Vagina (tissue), 2 donors: ENCODE results near the gene CECR2. TPM values are rescaled to one million over a fixed set of nuclear protein-coding genes. Genes with fewer than 3 reads are reported as not detected.

ENCODE experiments used
- DNase-seq, 2 donors: peaks; one replicate each; pipeline ENCODE4 v3.0.0-alpha.2; 2017; ENCODE audit errors: extremely low spot score in 2 of 2
- H3K27ac ChIP-seq: fragments of 200-600 bp; sonication (generic); one replicate; pipeline ENCODE4 v1.5.1; 2019
- H3K27me3 ChIP-seq: fragments of 200-600 bp; sonication (generic); one replicate; pipeline ENCODE4 v1.5.1; 2019
- H3K36me3 ChIP-seq, 2 donors: fragments of 200-600 bp; sonication (generic); one replicate each; pipeline ENCODE4 v1.5.1; 2017 to 2019
- H3K4me1 ChIP-seq: fragments of 200-600 bp; sonication (generic); one replicate; pipeline ENCODE4 v1.5.1; 2019
- H3K4me3 ChIP-seq, 2 donors: fragments of 200-600 bp; sonication (generic); 1 replicate in 1 of 2; 2 replicates in 1 of 2; pipeline ENCODE4 v1.5.1; 2016 to 2019
- H3K9me3 ChIP-seq: fragments of 200-600 bp; sonication (generic); one replicate; pipeline ENCODE4 v1.5.1; 2019
- CTCF ChIP-seq, 3 experiments: fragments of 450-650 bp in 2 of 3; fragments of 200-600 bp in 1 of 3; sonication (generic) in 1 of 3; IDR thresholded peaks; one replicate each; pipeline ENCODE4 v1.5.1; 2017 to 2019; ENCODE audit warnings: antibody characterized with exemption in 3 of 3, mild to moderate bottlenecking in 2 of 3, moderate library complexity in 2 of 3
- POLR2A ChIP-seq, 2 donors: fragments of 450-650 bp; IDR thresholded peaks; one replicate each; pipeline ENCODE4 v1.6.1; 2017; ENCODE audit warnings: antibody characterized with exemption in 2 of 2, mild to moderate bottlenecking in 2 of 2, moderate library complexity in 2 of 2
- POLR2AphosphoS5 ChIP-seq, 2 donors: sonication (generic); formaldehyde crosslinking; IDR thresholded peaks; one replicate each; pipeline ENCODE4 v1.9.0; 2017; ENCODE audit warnings: antibody characterized with exemption in 2 of 2, mild to moderate bottlenecking in 2 of 2, low read depth in 1 of 2; ENCODE audit not compliant: insufficient read depth in 1 of 2
- intact Hi-C: fragments of 100-400 bp; cut with DNase I; formaldehyde crosslinking; loops from one replicate; pipeline ENCODE4 v1.15.1; 2023
- total RNA-seq: library from RNA; depleted of rRNA; stranded (reverse); fragments of >200 nt; gene quantifications from one replicate; pipeline ENCODE4 v1.2.3, GENCODE V29; 2016

The CECR2 gene
- total RNA-seq, 1 donor from 2014 or later = 0.98 TPM

GRCh38 chr22:17349172-17349571, 20.1 kb upstream of the CECR2 start:
- Histone ChIP-seq H3K9me3 (no peaks in the 10 kb centered on the region), H3K4me3 (no peak overlapping the region), H3K27ac (no peak overlapping the region), H3K4me1 (no peaks in the 10 kb centered on the region), H3K27me3 (no peaks in the 10 kb centered on the region), H3K36me3 (no peaks in the 10 kb centered on the region)
- no peak for TF ChIP-seq POLR2AphosphoS5 (IDR thresholded peaks at IDR 0.05; ENCODE audit: insufficient read depth in 1 of 2, low read depth in 1 of 2)
- no peak for TF ChIP-seq CTCF (IDR thresholded peaks at IDR 0.05)
- no peak for TF ChIP-seq POLR2A (IDR thresholded peaks at IDR 0.05)
- DNase-seq = no peak
- intact Hi-C loops = no loop called here

GRCh38 chr22:17350292-17350691, 19.0 kb upstream of the CECR2 start:
- H3K9me3 ChIP-seq = no peaks in the 10 kb centered on the region
- no peak overlapping the region for H3K27ac ChIP-seq
- H3K27me3 ChIP-seq = no peaks in the 10 kb centered on the region
- intact Hi-C loops = no loop called here
- TF ChIP-seq CTCF (IDR thresholded peaks at IDR 0.05) (no peak), POLR2AphosphoS5 (IDR thresholded peaks at IDR 0.05; ENCODE audit: insufficient read depth in 1 of 2, low read depth in 1 of 2) (no peak), POLR2A (IDR thresholded peaks at IDR 0.05) (no peak)
- no peaks in the 10 kb centered on the region for H3K36me3 ChIP-seq
- no peak for DNase-seq
- no peaks in the 10 kb centered on the region for H3K4me1 ChIP-seq
- no peak overlapping the region for H3K4me3 ChIP-seq

- Histone ChIP-seq H3K36me3 (no peaks in the 10 kb centered on the region), H3K4me3 (no peak overlapping the region), H3K27me3 (no peaks in the 10 kb centered on the region), H3K4me1 (no peaks in the 10 kb centered on the region), H3K27ac (no peak overlapping the region), H3K9me3 (no peaks in the 10 kb centered on the region)
- DNase-seq = no peak
- intact Hi-C loops = no loop called here
- TF ChIP-seq POLR2A (IDR thresholded peaks at IDR 0.05) = no peak
- TF ChIP-seq POLR2AphosphoS5 (IDR thresholded peaks at IDR 0.05; ENCODE audit: insufficient read depth in 1 of 2, low read depth in 1 of 2) = no peak
- TF ChIP-seq CTCF (IDR thresholded peaks at IDR 0.05) = no peak
Measured at GRCh38 chr22:17352798-17353197, 16.5 kb upstream of the CECR2 start.

GRCh38 chr22:17357688-17358087, 11.6 kb upstream of the CECR2 start:
- Histone ChIP-seq H3K36me3 (no peaks in the 10 kb centered on the region), H3K4me3 (no peak overlapping the region), H3K27ac (no peak overlapping the region), H3K9me3 (no peaks in the 10 kb centered on the region), H3K27me3 (no peaks in the 10 kb centered on the region), H3K4me1 (no peaks in the 10 kb centered on the region)
- intact Hi-C loops = no loop called here
- DNase-seq = no peak
- no peak for TF ChIP-seq CTCF (IDR thresholded peaks at IDR 0.05)
- TF ChIP-seq POLR2A (IDR thresholded peaks at IDR 0.05) = no peak
- TF ChIP-seq POLR2AphosphoS5 (IDR thresholded peaks at IDR 0.05; ENCODE audit: insufficient read depth in 1 of 2, low read depth in 1 of 2) = no peak

GRCh38 chr22:17358415-17358814, 10.8 kb upstream of the CECR2 start:
- no peaks in the 10 kb centered on the region for H3K9me3 ChIP-seq
- no peaks in the 10 kb centered on the region for H3K27me3 ChIP-seq
- no peaks in the 10 kb centered on the region for H3K4me1 ChIP-seq
- DNase-seq = no peak
- no peak overlapping the region for H3K27ac ChIP-seq
- H3K4me3 ChIP-seq = no peak overlapping the region
- no peaks in the 10 kb centered on the region for H3K36me3 ChIP-seq
- TF ChIP-seq CTCF (IDR thresholded peaks at IDR 0.05) = no peak
- TF ChIP-seq POLR2A (IDR thresholded peaks at IDR 0.05) = no peak
- no peak for TF ChIP-seq POLR2AphosphoS5 (IDR thresholded peaks at IDR 0.05; ENCODE audit: insufficient read depth in 1 of 2, low read depth in 1 of 2)
- intact Hi-C loops = no loop called here
